NK-92 (cell line): ENCODE data around the gene MPZL1.

ENCODE experiments used
- DNase-seq: peaks from one replicate; lab custom pipeline; 2025; ENCODE audit not compliant: unreplicated experiment; lab: John Stamatoyannopoulos, UW

The MPZL1 gene

GRCh38 chr1:167748906-167749305 is 27.1 kb downstream of the MPZL1 start:
- no peak for DNase-seq

- no peak for DNase-seq
These were observed 28.0 kb downstream of the MPZL1 start for GRCh38 chr1:167749741-167750140.

- DNase-seq = no peak
These were observed 28.9 kb downstream of the MPZL1 start for GRCh38 chr1:167750641-167751040.

GRCh38 chr1:167751676-167752075 is 29.9 kb downstream of the MPZL1 start:
- no peak for DNase-seq

GRCh38 chr1:167752219-167752985 is 30.6 kb downstream of the MPZL1 start:
- no peak for DNase-seq

GRCh38 chr1:167755654-167756053 is 33.9 kb downstream of the MPZL1 start:
- no peak for DNase-seq

GRCh38 chr1:167756730-167757405 is 35.1 kb downstream of the MPZL1 start:
- no peak for DNase-seq

GRCh38 chr1:167757433-167758309 is 35.9 kb downstream of the MPZL1 start:
- DNase-seq = no peak

- no peak for DNase-seq
These were observed 39.6 kb downstream of the MPZL1 start for GRCh38 chr1:167761400-167761799.

- no peak for DNase-seq
These were observed 40.4 kb downstream of the MPZL1 start for GRCh38 chr1:167762061-167762746.

GRCh38 chr1:167763525-167764220 is 41.9 kb downstream of the MPZL1 start:
- DNase-seq = no peak

GRCh38 chr1:167764458-167765330 is 42.9 kb downstream of the MPZL1 start:
- no peak for DNase-seq

GRCh38 chr1:167765496-167765895 is 43.7 kb downstream of the MPZL1 start:
- DNase-seq = no peak

GRCh38 chr1:167766538-167766937 is 44.8 kb downstream of the MPZL1 start:
- DNase-seq = no peak

- no peak for DNase-seq
These were observed 46.0 kb downstream of the MPZL1 start for GRCh38 chr1:167767761-167768160.

GRCh38 chr1:167770127-167770526 is 48.3 kb downstream of the MPZL1 start:
- no peak for DNase-seq

GRCh38 chr1:167772436-167772835 is 50.7 kb downstream of the MPZL1 start:
- no peak for DNase-seq

- DNase-seq = no peak
These were observed 51.7 kb downstream of the MPZL1 start for GRCh38 chr1:167773516-167773915.

- no peak for DNase-seq
These were observed 52.9 kb downstream of the MPZL1 start for GRCh38 chr1:167774710-167775109.
